Hematopoietic multipotent progenitor cell (in vitro differentiated cells): ENCODE measurements around the gene USO1. TPM values are rescaled to one million over a fixed set of nuclear protein-coding genes. Genes with fewer than 3 reads are reported as not detected.
A peak's percentile ranks its signal among the peaks of the same experiment; 100 is the strongest.
"Not testable (repeated sequence)": the region's sequence is repeated elsewhere in the genome, so short reads cannot be mapped to it uniquely, and the experiment has no call there.

Experiments
- DNase-seq, 3 donors: peaks; one replicate each; pipeline ENCODE4 v3.0.0-alpha.2; 2011 to 2015; ENCODE audit warnings: low read depth in 2 of 3, low spot score in 2 of 3
- total RNA-seq: library from RNA; depleted of rRNA; stranded (reverse); fragments of >200 nt; gene quantifications from one replicate; pipeline ENCODE4 v1.2.3, GENCODE V29; 2012

The USO1 gene
- 23.7 TPM for total RNA-seq

- peak; percentile 99 to 100 (median 99) for DNase-seq
Measured at GRCh38 chr4:75724066-75724866, at the start of gene USO1. Gene USO1, plus strand, starts transcription at chr4:75724577. Its CDS starts 243 bp downstream, at chr4:75724820.

GRCh38 chr4:75675004-75675531 lies 49.3 kb upstream of the USO1 start:
- DNase-seq = no peak

- no peak for DNase-seq
Measured at GRCh38 chr4:75678473-75678872, 45.9 kb upstream of the USO1 start.

GRCh38 chr4:75678965-75679364 lies 45.4 kb upstream of the USO1 start:
- DNase-seq = no peak

GRCh38 chr4:75679876-75680575 lies 44.4 kb upstream of the USO1 start:
- DNase-seq = no peak

GRCh38 chr4:75683482-75684155 lies 40.8 kb upstream of the USO1 start:
- DNase-seq = no peak

GRCh38 chr4:75685546-75686189 lies 38.7 kb upstream of the USO1 start:
- DNase-seq = no peak

- peak in 1 of 3 donors; percentile 17 for DNase-seq
Measured at GRCh38 chr4:75686346-75686745, 38.0 kb upstream of the USO1 start.

GRCh38 chr4:75687125-75687524 lies 37.3 kb upstream of the USO1 start:
- DNase-seq = not testable (repeated sequence)

GRCh38 chr4:75692066-75692465 lies 32.3 kb upstream of the USO1 start:
- not testable (repeated sequence) for DNase-seq

GRCh38 chr4:75696071-75696470 lies 28.3 kb upstream of the USO1 start:
- peak in 2 of 3 donors; percentile 48 to 80 for DNase-seq

- no peak for DNase-seq
Measured at GRCh38 chr4:75696581-75696980, 27.8 kb upstream of the USO1 start.

GRCh38 chr4:75698162-75698962 lies 26.0 kb upstream of the USO1 start:
- peak in 2 of 3 donors; percentile 73 to 87 for DNase-seq

- no peak for DNase-seq
Measured at GRCh38 chr4:75698963-75699228, 25.5 kb upstream of the USO1 start.

- DNase-seq = no peak
Measured at GRCh38 chr4:75699299-75699698, 25.1 kb upstream of the USO1 start.

GRCh38 chr4:75702919-75703411 lies 21.4 kb upstream of the USO1 start:
- no peak for DNase-seq

- DNase-seq = no peak
Measured at GRCh38 chr4:75705198-75705977, 19.0 kb upstream of the USO1 start.

GRCh38 chr4:75708218-75708691 lies 16.1 kb upstream of the USO1 start:
- peak in 1 of 3 donors; percentile 68 for DNase-seq

GRCh38 chr4:75710246-75710645 lies 14.1 kb upstream of the USO1 start:
- DNase-seq = no peak
